ENCODE results near the gene TSLP. TPM values are rescaled to one million over a fixed set of nuclear protein-coding genes. Genes with fewer than 3 reads are reported as not detected.

TSLP gene
- total RNA-seq, 4 donors from 2014 or later = 0.76 to 1.7 (median 1.2) TPM; not detected in 1

GRCh38 chr5:111126896-111127295 lies 55.4 kb downstream of the TSLP start:
- Histone ChIP-seq H3K36me3 (no peaks in the 10 kb centered on the region), H3K27me3 (no peaks in the 10 kb centered on the region), H3K4me3 (no peak overlapping the region), H3K27ac (no peak overlapping the region), H3K9me3 (no peaks in the 10 kb centered on the region), H3K4me1 (no peaks in the 10 kb centered on the region)
- intact Hi-C loops (cut with DNase I; ENCODE audit: low total_unique reads) = no loop called here
- no peak for DNase-seq
- TF ChIP-seq CTCF (IDR thresholded peaks at IDR 0.05) (no peak), POLR2A (IDR thresholded peaks at IDR 0.05) (no peak)

Other genes with a start within 250 kb of the TSLP start
- gene WDR36, start 20.6 kb downstream of the TSLP start, total RNA-seq = 10 to 100 TPM; 20.0 to 97.1 (median 29.4) TPM
- gene CAMK4, start 152.7 kb downstream of the TSLP start, total RNA-seq = 10 to 100 TPM in 1 of 4 donors, 1 to 10 TPM in 2, under 1 TPM in 1; 0.26 to 33.9 (median 2.0) TPM